Gastroesophageal sphincter (tissue), 3 donors: Measurements from ENCODE around the gene MAP2K3.

ENCODE experiments used
- EP300 ChIP-seq: sonication (generic); formaldehyde crosslinking; IDR thresholded peaks from one replicate; pipeline ENCODE4 v1.6.1; 2017; ENCODE audit warnings: antibody characterized with exemption, mild to moderate bottlenecking
- POLR2A ChIP-seq, 2 donors: fragments of 450-650 bp; IDR thresholded peaks; one replicate each; pipeline ENCODE4 v1.6.1; 2017; ENCODE audit warnings: antibody characterized with exemption in 2 of 2, mild to moderate bottlenecking in 2 of 2, moderate library complexity in 1 of 2
- POLR2AphosphoS5 ChIP-seq: sonication (generic); formaldehyde crosslinking; IDR thresholded peaks from one replicate; pipeline ENCODE4 v1.6.1; 2017; ENCODE audit warnings: antibody characterized with exemption
- TF ChIP-seq, protein P1 (sequence below), 4 experiments: fragments of 200-600 bp in 2 of 4; fragments of 450-650 bp in 2 of 4; sonication (generic) in 1 of 4; IDR thresholded peaks; one replicate each; pipeline ENCODE4 v1.5.1; 2017 to 2019; ENCODE audit warnings: antibody characterized with exemption in 4 of 4, mild to moderate bottlenecking in 2 of 4, moderate library complexity in 2 of 4

DNA sequence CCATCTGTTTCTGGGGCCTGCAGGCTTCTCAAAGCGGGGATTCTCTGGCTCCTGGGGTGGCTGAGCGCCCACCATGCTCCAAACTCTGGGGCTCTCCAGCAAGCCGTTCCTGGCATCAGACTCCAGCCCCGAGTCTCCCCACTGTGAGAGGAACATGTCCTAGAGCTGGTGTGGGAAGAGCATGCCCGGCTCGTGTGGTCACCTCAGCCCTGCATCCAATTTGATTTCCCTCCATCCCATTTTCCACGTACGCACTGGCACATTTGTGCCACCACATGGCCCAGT is 68.4 kb downstream of the MAP2K3 start:
- TF ChIP-seq POLR2AphosphoS5 (no peak), POLR2A (IDR thresholded peaks at IDR 0.05) (no peak), EP300 (no peak)
- TF ChIP-seq, protein P1, sequence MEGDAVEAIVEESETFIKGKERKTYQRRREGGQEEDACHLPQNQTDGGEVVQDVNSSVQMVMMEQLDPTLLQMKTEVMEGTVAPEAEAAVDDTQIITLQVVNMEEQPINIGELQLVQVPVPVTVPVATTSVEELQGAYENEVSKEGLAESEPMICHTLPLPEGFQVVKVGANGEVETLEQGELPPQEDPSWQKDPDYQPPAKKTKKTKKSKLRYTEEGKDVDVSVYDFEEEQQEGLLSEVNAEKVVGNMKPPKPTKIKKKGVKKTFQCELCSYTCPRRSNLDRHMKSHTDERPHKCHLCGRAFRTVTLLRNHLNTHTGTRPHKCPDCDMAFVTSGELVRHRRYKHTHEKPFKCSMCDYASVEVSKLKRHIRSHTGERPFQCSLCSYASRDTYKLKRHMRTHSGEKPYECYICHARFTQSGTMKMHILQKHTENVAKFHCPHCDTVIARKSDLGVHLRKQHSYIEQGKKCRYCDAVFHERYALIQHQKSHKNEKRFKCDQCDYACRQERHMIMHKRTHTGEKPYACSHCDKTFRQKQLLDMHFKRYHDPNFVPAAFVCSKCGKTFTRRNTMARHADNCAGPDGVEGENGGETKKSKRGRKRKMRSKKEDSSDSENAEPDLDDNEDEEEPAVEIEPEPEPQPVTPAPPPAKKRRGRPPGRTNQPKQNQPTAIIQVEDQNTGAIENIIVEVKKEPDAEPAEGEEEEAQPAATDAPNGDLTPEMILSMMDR (IDR thresholded peaks at IDR 0.05), result no peak
